CD4-positive, alpha-beta T cell treated with Interferon alpha-2 for 1 hour (primary cell): ENCODE results near the gene TCTA.
"Not testable (repeated sequence)": the region's sequence is repeated elsewhere in the genome, so short reads cannot be mapped to it uniquely, and the experiment has no call there.

Experiments
- DNase-seq, 2 donors: peaks; one replicate each; pipeline ENCODE4 v3.0.0-alpha.2; 2020 to 2022

Gene TCTA

GRCh38 chr3:49411968-49412631 is at the start of gene TCTA, which contains the start of gene RHOA:
Gene TCTA, plus strand, starts transcription at chr3:49412423. Its CDS starts 4 bp downstream, at chr3:49412427.
Gene RHOA, minus strand, starts transcription at chr3:49411976. Its CDS starts 36,387 bp downstream, at chr3:49375589.
- DNase-seq = peak; percentile 100

- DNase-seq = no peak
Observed at GRCh38 chr3:49362561-49362960, 49.7 kb upstream of the TCTA start.

GRCh38 chr3:49370585-49371290 is 41.5 kb upstream of the TCTA start:
- DNase-seq = no peak

GRCh38 chr3:49371946-49372345 is 40.3 kb upstream of the TCTA start:
- DNase-seq = no peak

- peak; percentile 22 to 38 for DNase-seq
Observed at GRCh38 chr3:49377483-49377882, 34.7 kb upstream of the TCTA start.

GRCh38 chr3:49378249-49378895 is 33.9 kb upstream of the TCTA start:
- DNase-seq = no peak

- no peak for DNase-seq
Observed at GRCh38 chr3:49383387-49383786, 28.8 kb upstream of the TCTA start.

GRCh38 chr3:49385617-49386016 is 26.6 kb upstream of the TCTA start:
- DNase-seq = no peak

GRCh38 chr3:49386056-49386756 is 26.0 kb upstream of the TCTA start:
- DNase-seq = no peak

- DNase-seq = no peak
Observed at GRCh38 chr3:49387721-49388120, 24.5 kb upstream of the TCTA start.

- no peak for DNase-seq
Observed at GRCh38 chr3:49388289-49388820, 23.9 kb upstream of the TCTA start.

GRCh38 chr3:49389297-49389696 is 22.9 kb upstream of the TCTA start:
- DNase-seq = no peak

GRCh38 chr3:49391310-49391709 is 20.9 kb upstream of the TCTA start:
- DNase-seq = not testable (repeated sequence)

- peak in 1 of 2 donors; percentile 44 for DNase-seq
Observed at GRCh38 chr3:49397470-49397869, 14.8 kb upstream of the TCTA start.

- no peak for DNase-seq
Observed at GRCh38 chr3:49399461-49399860, 12.8 kb upstream of the TCTA start.

GRCh38 chr3:49401766-49402165 is 10.5 kb upstream of the TCTA start:
- DNase-seq = no peak

- DNase-seq = no peak
Observed at GRCh38 chr3:49403891-49404290, 8.3 kb upstream of the TCTA start.

- DNase-seq = not testable (repeated sequence)
Observed at GRCh38 chr3:49405570-49405969, 6.7 kb upstream of the TCTA start.

- DNase-seq = no peak
Observed at GRCh38 chr3:49406571-49407565, 5.4 kb upstream of the TCTA start.

- peak in 1 of 2 donors; percentile 46 for DNase-seq
Observed at GRCh38 chr3:49410066-49410845, 2.0 kb upstream of the TCTA start.
